Activated CD8-positive, alpha-beta T cell treated with anti-CD3 and anti-CD28 coated beads for 36 hours (primary cell): ENCODE measurements around the gene F10. TPM values are rescaled to one million over a fixed set of nuclear protein-coding genes. Genes with fewer than 3 reads are reported as not detected.

Experiments
- ATAC-seq: fragments of 200-7000 bp; cut with Tn5 transposase; one replicate; pipeline ENCODE4 v1.10.0; 2021; ENCODE audit warnings: mild to moderate bottlenecking, moderate library complexity
- CTCF ChIA-PET: fragments of 350-600 bp; sonication (Branson Sonifier 250); formaldehyde crosslinking; loops from one replicate; lab custom pipeline; 2021; ENCODE audit warnings: antibody characterized with exemption; lab: Charles Lee
- POLR2A ChIA-PET: fragments of 350-600 bp; sonication (Branson Sonifier 250); formaldehyde crosslinking; loops from one replicate; lab custom pipeline; 2021; ENCODE audit warnings: antibody characterized with exemption; lab: Charles Lee
- DNase-seq: peaks from one replicate; pipeline ENCODE4 v3.0.0-alpha.2; 2020
- H3K27ac Mint-ChIP-seq: one replicate; pipeline ENCODE4 v1.8.0; 2021; ENCODE audit warnings: mild to moderate bottlenecking, mixed read lengths
- H3K27me3 Mint-ChIP-seq: one replicate; pipeline ENCODE4 v1.8.0; 2021; ENCODE audit warnings: mixed read lengths
- H3K36me3 Mint-ChIP-seq: one replicate; pipeline ENCODE4 v1.8.0; 2021; ENCODE audit warnings: low read depth, mixed read lengths
- H3K4me1 Mint-ChIP-seq: one replicate; pipeline ENCODE4 v1.8.0; 2021; ENCODE audit warnings: low read depth, mixed read lengths
- H3K4me3 Mint-ChIP-seq: one replicate; pipeline ENCODE4 v1.8.0; 2021; ENCODE audit warnings: mild to moderate bottlenecking, moderate library complexity, mixed read lengths
- H3K9me3 Mint-ChIP-seq: one replicate; pipeline ENCODE4 v1.8.0; 2021; ENCODE audit warnings: mixed read lengths
- intact Hi-C: fragments of 100-400 bp; cut with micrococcal nuclease; formaldehyde crosslinking; loops from one replicate; pipeline ENCODE4 v1.10.0; 2022
- total RNA-seq, 2 experiments: library from RNA; stranded (reverse); gene quantifications; one replicate each; pipeline ENCODE4 v1.2.3, GENCODE V29; 2021
- TF ChIP-seq, protein P1 (sequence below): fragments of 200-600 bp; IDR thresholded peaks from one replicate; pipeline ENCODE4 v1.8.0; 2022; ENCODE audit warnings: antibody characterized with exemption, mild to moderate bottlenecking

F10 gene
- total RNA-seq, 2 experiments from 2014 or later = not detected

DNA sequence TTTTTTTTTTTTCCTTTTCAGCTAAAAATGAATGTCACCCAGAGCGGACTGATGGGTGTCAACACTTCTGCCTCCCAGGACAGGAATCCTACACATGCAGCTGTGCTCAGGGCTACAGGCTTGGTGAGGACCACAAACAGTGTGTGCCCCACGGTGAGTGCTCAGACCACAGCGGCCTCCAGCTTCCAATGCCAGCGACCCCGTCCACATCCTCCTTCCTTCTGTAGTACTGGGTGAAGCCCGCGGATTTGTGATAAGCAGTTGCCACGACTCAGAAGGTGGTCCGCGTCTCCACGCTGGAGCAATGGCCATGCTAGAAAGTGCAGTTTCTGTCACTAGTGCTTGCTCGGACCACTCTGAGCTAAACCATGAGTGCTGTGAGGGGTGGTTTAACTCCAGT is 41.9 kb downstream of the F10 start:
- intact Hi-C loops = no loop called here
- no peak overlapping the region for H3K4me3 Mint-ChIP-seq
- no peak overlapping the region for H3K27ac Mint-ChIP-seq
- POLR2A ChIA-PET = no interaction called here
- peaks cover 18% of the 10 kb centered on the region for H3K36me3 Mint-ChIP-seq
- CTCF ChIA-PET = no interaction called here
- no peak for ATAC-seq
- H3K4me1 Mint-ChIP-seq = peaks cover 30% of the 10 kb centered on the region
- TF ChIP-seq, protein P1, sequence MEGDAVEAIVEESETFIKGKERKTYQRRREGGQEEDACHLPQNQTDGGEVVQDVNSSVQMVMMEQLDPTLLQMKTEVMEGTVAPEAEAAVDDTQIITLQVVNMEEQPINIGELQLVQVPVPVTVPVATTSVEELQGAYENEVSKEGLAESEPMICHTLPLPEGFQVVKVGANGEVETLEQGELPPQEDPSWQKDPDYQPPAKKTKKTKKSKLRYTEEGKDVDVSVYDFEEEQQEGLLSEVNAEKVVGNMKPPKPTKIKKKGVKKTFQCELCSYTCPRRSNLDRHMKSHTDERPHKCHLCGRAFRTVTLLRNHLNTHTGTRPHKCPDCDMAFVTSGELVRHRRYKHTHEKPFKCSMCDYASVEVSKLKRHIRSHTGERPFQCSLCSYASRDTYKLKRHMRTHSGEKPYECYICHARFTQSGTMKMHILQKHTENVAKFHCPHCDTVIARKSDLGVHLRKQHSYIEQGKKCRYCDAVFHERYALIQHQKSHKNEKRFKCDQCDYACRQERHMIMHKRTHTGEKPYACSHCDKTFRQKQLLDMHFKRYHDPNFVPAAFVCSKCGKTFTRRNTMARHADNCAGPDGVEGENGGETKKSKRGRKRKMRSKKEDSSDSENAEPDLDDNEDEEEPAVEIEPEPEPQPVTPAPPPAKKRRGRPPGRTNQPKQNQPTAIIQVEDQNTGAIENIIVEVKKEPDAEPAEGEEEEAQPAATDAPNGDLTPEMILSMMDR = no peak
- peaks cover 2% of the 10 kb centered on the region for H3K9me3 Mint-ChIP-seq
- H3K27me3 Mint-ChIP-seq = no peaks in the 10 kb centered on the region
- DNase-seq = no peak

GRCh38 chr13:113166266-113166665 is 43.7 kb downstream of the F10 start:
- no peak overlapping the region for H3K4me3 Mint-ChIP-seq
- TF ChIP-seq, protein P1 = no peak
- peak; percentile 76 for ATAC-seq

GRCh38 chr13:113166681-113167080 is 44.1 kb downstream of the F10 start:
- CTCF ChIA-PET = interaction anchor here (0.9 kb wide), 1 partner anchor 14 kb away, joined by 3 read pairs; no protein-coding TSS in a partner anchor
- Mint-ChIP-seq H3K27ac (no peak overlapping the region), H3K36me3 (peaks cover 25% of the 10 kb centered on the region), H3K4me1 (peaks cover 23% of the 10 kb centered on the region), H3K27me3 (no peaks in the 10 kb centered on the region), H3K4me3 (no peak overlapping the region), H3K9me3 (peaks cover 2% of the 10 kb centered on the region)
- TF ChIP-seq, protein P1 = no peak
- intact Hi-C loops = no loop called here
- no peak for ATAC-seq
- DNase-seq = no peak
- POLR2A ChIA-PET = interaction anchor here (1.0 kb wide), 1 partner anchor 15 kb away, joined by 3 read pairs; no protein-coding TSS in a partner anchor

More at GRCh38 chr13:113166266-113166665, 43.7 kb downstream of the F10 start:
- peaks cover 2% of the 10 kb centered on the region for H3K9me3 Mint-ChIP-seq
- H3K27me3 Mint-ChIP-seq = no peaks in the 10 kb centered on the region
- CTCF ChIA-PET = interaction anchor here (0.9 kb wide), 1 partner anchor 14 kb away, joined by 3 read pairs; no protein-coding TSS in a partner anchor
- intact Hi-C loops = no loop called here
- POLR2A ChIA-PET = interaction anchor here (1.0 kb wide), 1 partner anchor 16 kb away, joined by 3 read pairs; no protein-coding TSS in a partner anchor
- no peak overlapping the region for H3K27ac Mint-ChIP-seq
- H3K36me3 Mint-ChIP-seq = peaks cover 25% of the 10 kb centered on the region
- DNase-seq = peak; percentile 70
- peaks cover 26% of the 10 kb centered on the region for H3K4me1 Mint-ChIP-seq

DNA sequence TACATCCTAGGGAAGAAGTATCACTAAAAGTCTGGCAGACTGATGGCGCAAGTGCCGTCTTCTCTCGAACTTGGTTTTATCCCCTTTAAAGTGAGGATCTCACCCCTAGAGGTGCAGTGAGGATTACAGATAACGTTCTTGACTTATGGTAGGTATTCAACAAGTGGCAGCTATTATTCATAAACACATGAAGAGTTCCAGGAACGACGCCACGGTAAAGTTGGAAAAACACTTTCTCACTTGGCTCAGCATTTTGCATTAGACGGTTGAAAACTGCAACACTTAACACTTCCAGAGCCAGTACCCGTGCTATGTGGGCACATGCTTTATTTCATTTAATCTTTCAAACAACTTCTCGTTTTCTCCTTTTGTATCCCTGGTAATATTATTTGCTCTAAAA is 44.6 kb downstream of the F10 start:
- ChIA-PET CTCF (no interaction called here), POLR2A (interaction anchor here (0.6 kb wide), 1 partner anchor 40 kb away, joined by 3 read pairs; no protein-coding TSS in a partner anchor)
- Mint-ChIP-seq H3K4me1 (peaks cover 23% of the 10 kb centered on the region), H3K36me3 (peaks cover 25% of the 10 kb centered on the region), H3K4me3 (no peak overlapping the region), H3K27ac (no peak overlapping the region), H3K9me3 (peaks cover 2% of the 10 kb centered on the region), H3K27me3 (no peaks in the 10 kb centered on the region)
- TF ChIP-seq, protein P1 = no peak
- intact Hi-C loops = no loop called here
- DNase-seq (no peak), ATAC-seq (no peak)

GRCh38 chr13:113167575-113167974 is 45.0 kb downstream of the F10 start:
- intact Hi-C loops = no loop called here
- ATAC-seq (no peak), DNase-seq (no peak)
- Mint-ChIP-seq H3K4me1 (peaks cover 23% of the 10 kb centered on the region), H3K27ac (no peak overlapping the region), H3K36me3 (peaks cover 25% of the 10 kb centered on the region), H3K9me3 (peaks cover 2% of the 10 kb centered on the region), H3K27me3 (no peaks in the 10 kb centered on the region), H3K4me3 (no peak overlapping the region)
- TF ChIP-seq, protein P1 = no peak
- POLR2A ChIA-PET = interaction anchor here (0.6 kb wide), 1 partner anchor 39 kb away, joined by 3 read pairs; no protein-coding TSS in a partner anchor
- CTCF ChIA-PET = no interaction called here
